Epithelial cell of esophagus (primary cell): ENCODE results near the gene BEAN1.

Source experiments
- DNase-seq: peaks from one replicate; pipeline ENCODE4 v3.0.0; 2010; ENCODE audit warnings: low read depth
- H3K4me3 ChIP-seq: 2 replicates; pipeline ENCODE4 v1.5.1; 2011; ENCODE audit warnings: mild to moderate bottlenecking, low read length, control low read depth
- TF ChIP-seq, protein P1 (sequence below): IDR thresholded peaks from 2 replicates; pipeline ENCODE4 v1.5.1; 2011; ENCODE audit warnings: low read depth, mild to moderate bottlenecking, low read length, control low read depth, inconsistent platforms; ENCODE audit not compliant: insufficient read depth; ENCODE audit errors: missing control alignments

BEAN1 gene

DNA sequence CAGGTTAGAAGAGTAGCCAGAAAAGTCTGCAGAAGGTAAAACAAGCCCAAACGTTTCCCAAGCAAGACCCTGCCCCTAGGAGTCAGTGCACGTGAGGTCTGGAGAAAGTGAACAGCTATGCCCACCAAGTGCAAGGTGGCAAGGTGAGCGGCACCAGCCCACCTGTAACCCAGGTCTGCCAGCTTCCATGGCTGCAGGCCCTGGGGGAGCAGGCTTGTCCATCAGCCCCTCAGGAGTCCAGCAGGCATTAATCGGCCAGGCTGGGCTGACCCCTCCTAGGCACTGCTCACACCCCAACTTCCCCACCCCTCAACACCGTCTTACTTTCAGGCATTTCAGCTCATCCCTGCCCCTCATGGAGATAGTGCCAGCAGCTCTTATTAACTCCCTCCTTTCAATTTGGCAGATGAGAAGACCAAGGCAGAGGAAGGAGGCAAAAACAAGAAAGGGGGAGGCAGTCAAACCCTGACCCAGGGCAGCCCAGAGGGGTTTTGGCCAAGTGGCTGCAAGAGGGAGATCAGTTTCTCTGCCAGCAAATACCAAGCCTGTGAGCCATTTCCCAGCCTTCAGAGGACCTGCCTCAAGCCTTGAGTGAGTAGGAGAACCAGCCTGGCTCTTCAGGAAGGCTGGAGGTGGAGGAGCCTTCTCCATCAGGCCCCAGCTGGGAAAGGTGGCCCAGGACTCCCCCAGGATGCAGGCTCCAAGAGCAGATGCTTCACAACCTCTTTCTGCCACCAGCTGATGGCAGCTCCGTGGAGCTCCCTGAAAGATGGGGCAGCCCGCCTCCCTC is 14.7 kb downstream of the BEAN1 start:
- H3K4me3 ChIP-seq: no peak overlapping the region
- DNase-seq: peak; percentile 61
- TF ChIP-seq, protein P1, sequence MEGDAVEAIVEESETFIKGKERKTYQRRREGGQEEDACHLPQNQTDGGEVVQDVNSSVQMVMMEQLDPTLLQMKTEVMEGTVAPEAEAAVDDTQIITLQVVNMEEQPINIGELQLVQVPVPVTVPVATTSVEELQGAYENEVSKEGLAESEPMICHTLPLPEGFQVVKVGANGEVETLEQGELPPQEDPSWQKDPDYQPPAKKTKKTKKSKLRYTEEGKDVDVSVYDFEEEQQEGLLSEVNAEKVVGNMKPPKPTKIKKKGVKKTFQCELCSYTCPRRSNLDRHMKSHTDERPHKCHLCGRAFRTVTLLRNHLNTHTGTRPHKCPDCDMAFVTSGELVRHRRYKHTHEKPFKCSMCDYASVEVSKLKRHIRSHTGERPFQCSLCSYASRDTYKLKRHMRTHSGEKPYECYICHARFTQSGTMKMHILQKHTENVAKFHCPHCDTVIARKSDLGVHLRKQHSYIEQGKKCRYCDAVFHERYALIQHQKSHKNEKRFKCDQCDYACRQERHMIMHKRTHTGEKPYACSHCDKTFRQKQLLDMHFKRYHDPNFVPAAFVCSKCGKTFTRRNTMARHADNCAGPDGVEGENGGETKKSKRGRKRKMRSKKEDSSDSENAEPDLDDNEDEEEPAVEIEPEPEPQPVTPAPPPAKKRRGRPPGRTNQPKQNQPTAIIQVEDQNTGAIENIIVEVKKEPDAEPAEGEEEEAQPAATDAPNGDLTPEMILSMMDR: no peak

DNA sequence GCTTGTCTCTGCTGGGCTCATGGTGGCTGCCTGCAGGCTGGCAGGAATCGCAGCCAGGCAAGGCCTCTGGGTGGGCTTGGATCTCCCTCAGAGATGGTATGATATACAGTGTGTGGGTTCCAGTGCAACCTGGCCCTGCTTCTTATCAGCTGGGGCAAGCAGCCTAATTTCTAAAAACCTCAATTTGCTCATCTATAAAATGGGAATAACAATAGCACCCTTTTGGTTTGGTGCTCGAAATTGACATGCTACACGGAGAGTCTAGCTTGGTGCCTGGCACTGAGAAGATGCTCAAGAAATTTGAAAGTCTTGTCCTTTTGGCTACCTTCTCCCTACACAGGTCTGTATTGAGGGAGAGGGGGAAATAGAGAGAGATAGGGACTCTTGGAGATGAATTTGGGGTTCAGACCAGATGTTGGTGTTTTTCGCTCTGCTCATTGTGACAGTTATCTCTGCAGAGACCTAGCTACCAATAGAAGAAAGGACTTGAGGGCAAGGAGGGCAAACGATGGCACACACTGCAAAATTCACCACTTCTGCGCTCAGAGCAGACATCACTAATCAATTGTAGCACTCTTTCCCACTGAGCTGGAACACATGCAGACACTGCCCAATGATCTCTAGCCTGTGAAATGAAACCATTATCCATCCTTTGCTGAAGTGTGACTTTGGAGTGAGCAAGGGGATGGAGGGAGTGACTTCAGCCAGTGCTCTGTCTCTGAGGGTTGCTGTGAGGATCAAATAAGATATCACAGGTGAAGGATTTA is 15.6 kb downstream of the BEAN1 start:
- TF ChIP-seq, protein P1: no peak
- no peak for DNase-seq
- no peak overlapping the region for H3K4me3 ChIP-seq

DNA sequence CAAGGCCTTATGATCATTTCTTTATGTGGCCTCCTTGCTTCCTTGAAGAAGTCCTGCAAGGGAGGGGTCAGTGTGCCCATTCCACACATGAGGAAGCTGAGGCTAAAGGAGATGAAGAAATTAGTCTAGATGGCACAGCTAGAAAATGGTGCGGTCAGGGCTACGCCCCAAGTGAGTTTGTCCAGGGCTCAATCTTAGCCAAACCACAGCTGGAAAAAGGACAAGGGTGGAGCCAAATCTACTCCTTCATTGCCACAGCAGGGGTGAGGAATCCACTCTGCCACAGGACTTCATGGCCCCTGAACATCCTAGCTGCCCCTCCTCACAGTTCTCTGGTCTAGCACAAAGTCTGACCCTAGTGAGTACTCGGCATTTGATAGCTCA is 16.2 kb downstream of the BEAN1 start:
- H3K4me3 ChIP-seq: no peak overlapping the region
- DNase-seq: no peak

DNA sequence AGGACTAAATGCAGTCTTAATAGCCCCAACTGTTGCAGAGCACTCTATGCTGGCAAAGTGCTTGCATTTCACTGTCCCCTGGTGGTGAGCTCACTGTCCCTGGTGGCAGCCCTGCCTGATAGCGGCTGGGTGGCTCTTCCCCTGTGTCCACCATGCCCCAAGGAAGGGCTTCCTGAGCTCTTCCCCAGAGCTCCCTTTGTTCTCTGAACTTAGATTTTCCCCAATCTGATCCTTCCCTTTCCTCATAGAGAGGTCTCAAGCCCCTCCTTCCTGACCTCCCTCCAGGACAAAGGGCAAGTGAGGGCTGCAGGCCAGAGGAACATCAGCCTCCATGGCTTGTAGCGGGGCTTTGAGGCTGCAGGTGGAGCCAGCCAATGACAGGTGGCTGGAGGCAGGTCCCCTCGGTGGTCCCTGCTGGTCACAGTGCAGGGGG is 17.0 kb downstream of the BEAN1 start:
- no peak for DNase-seq
- no peak overlapping the region for H3K4me3 ChIP-seq
- TF ChIP-seq, protein P1: no peak

More for the DNA sequence above, 16.2 kb downstream of the BEAN1 start:
- TF ChIP-seq, protein P1: no peak

DNA sequence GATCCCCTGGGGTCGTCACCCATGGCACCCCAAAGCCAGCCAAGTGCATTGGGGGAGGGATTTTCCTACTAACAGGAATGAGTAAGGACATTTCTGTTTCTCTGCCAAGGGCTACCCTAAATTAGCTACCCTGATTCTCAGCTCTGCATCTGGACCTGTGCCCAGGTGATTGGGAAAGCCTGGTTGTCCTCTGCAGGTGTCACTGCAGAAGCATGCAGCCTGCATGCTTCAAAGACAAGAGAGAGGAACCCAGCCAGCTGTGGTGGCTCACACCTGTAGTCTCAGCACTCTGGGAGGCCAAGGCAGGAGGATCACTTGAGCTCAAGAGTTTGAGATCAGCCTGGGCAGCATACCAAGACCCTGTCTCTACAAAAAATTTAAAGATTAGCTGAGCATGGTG is 19.6 kb downstream of the BEAN1 start:
- no peak overlapping the region for H3K4me3 ChIP-seq
- TF ChIP-seq, protein P1: no peak
- peak; percentile 49 for DNase-seq

DNA sequence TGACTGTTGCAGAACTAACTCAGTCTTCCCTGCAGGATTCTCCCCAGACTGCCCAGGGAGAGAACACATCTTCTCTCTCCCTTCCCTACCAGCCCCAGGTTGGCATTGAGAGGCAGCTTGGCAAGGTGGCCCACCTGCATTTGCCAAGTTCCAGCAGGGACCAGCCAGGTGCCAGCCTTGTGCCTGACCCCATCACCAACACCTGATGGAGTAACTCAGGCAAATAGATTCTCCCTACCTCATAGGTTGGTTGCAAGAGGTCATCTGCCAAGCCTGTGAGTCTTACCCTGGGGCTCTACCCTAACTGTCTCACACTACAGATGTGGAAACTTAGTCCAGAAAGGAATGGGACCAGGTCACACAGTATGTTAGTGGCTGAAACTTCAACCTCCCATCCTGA is 20.4 kb downstream of the BEAN1 start:
- no peak overlapping the region for H3K4me3 ChIP-seq
- TF ChIP-seq, protein P1: no peak
- no peak for DNase-seq
